Neural progenitor cell (in vitro differentiated cells): Measurements from ENCODE around the gene DMPK.
A peak's percentile ranks its signal among the peaks of the same experiment; 100 is the strongest.

ENCODE experiments used
- EZH2 ChIP-seq: fragments of 200-600 bp; sonication (generic); IDR thresholded peaks from 2 replicates; pipeline ENCODE4 v1.6.1; 2017; ENCODE audit warnings: antibody characterized with exemption, mild to moderate bottlenecking, moderate library complexity
- EZH2phosphoT487 ChIP-seq: fragments of 200-600 bp; sonication (generic); IDR thresholded peaks from 2 replicates; pipeline ENCODE4 v1.6.1; 2017; ENCODE audit warnings: antibody characterized with exemption
- TF ChIP-seq, protein P1 (sequence below): fragments of 200-600 bp; sonication (generic); IDR thresholded peaks from 2 replicates; pipeline ENCODE4 v1.5.1; 2017; ENCODE audit warnings: antibody characterized with exemption, mild to moderate bottlenecking

GRCh38 chr19:45753548-45753947 lies 28.7 kb downstream of the DMPK start:
- TF ChIP-seq, protein P1, sequence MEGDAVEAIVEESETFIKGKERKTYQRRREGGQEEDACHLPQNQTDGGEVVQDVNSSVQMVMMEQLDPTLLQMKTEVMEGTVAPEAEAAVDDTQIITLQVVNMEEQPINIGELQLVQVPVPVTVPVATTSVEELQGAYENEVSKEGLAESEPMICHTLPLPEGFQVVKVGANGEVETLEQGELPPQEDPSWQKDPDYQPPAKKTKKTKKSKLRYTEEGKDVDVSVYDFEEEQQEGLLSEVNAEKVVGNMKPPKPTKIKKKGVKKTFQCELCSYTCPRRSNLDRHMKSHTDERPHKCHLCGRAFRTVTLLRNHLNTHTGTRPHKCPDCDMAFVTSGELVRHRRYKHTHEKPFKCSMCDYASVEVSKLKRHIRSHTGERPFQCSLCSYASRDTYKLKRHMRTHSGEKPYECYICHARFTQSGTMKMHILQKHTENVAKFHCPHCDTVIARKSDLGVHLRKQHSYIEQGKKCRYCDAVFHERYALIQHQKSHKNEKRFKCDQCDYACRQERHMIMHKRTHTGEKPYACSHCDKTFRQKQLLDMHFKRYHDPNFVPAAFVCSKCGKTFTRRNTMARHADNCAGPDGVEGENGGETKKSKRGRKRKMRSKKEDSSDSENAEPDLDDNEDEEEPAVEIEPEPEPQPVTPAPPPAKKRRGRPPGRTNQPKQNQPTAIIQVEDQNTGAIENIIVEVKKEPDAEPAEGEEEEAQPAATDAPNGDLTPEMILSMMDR: peak; percentile 40
- no peak for TF ChIP-seq EZH2phosphoT487
- no peak for TF ChIP-seq EZH2
